Adrenal gland (tissue), 5 donors: Measurements from ENCODE around the gene SERTM1.

Experiments used
- POLR2A ChIP-seq, 2 donors: fragments of 450-650 bp; IDR thresholded peaks; one replicate each; pipeline ENCODE4 v1.6.1; 2017; ENCODE audit warnings: antibody characterized with exemption in 2 of 2, mild to moderate bottlenecking in 2 of 2, moderate library complexity in 1 of 2
- TF ChIP-seq, protein P1 (sequence below), 6 experiments: fragments of 450-650 bp in 4 of 6; fragments of 200-600 bp in 2 of 6; sonication (generic) in 1 of 6; IDR thresholded peaks; 1 replicate in 5 of 6; 2 replicates in 1 of 6; pipeline versions ENCODE4 v1.5.1 to v1.8.0; 2016 to 2021; ENCODE audit warnings: antibody characterized with exemption in 6 of 6, mild to moderate bottlenecking in 2 of 6, moderate library complexity in 1 of 6
- donor health status: DM: no; HTN: no; CAD: no.

DNA sequence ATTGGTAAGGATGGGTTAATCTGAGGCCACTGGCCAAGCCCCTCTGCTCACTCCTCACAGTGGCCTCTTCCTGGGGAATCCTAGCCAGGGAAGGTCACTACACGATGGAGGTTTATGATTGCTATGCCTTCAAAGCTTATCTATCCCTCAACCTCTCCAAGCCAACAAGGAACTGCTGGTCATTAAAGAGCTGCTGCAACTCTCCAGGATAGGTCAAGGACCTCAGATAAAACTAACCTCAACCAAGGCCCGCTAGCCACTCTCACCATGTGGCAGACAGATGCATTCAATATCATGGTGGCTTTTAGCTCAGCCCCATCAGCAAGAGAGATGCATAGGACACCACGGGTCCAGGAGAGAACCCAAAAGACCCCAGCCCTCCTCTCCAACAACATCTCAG lies 71.6 kb downstream of the SERTM1 start:
- TF ChIP-seq POLR2A (IDR thresholded peaks at IDR 0.05): no peak
- TF ChIP-seq, protein P1, sequence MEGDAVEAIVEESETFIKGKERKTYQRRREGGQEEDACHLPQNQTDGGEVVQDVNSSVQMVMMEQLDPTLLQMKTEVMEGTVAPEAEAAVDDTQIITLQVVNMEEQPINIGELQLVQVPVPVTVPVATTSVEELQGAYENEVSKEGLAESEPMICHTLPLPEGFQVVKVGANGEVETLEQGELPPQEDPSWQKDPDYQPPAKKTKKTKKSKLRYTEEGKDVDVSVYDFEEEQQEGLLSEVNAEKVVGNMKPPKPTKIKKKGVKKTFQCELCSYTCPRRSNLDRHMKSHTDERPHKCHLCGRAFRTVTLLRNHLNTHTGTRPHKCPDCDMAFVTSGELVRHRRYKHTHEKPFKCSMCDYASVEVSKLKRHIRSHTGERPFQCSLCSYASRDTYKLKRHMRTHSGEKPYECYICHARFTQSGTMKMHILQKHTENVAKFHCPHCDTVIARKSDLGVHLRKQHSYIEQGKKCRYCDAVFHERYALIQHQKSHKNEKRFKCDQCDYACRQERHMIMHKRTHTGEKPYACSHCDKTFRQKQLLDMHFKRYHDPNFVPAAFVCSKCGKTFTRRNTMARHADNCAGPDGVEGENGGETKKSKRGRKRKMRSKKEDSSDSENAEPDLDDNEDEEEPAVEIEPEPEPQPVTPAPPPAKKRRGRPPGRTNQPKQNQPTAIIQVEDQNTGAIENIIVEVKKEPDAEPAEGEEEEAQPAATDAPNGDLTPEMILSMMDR (IDR thresholded peaks at IDR 0.05): no peak
